Mesenchymal stem cell (in vitro differentiated cells and primary cell): ENCODE data around the gene SP3.

Experiments
- DNase-seq: peaks from one replicate; pipeline ENCODE4 v3.0.0-alpha.2; 2013
- H2AFZ ChIP-seq: one replicate; pipeline ENCODE4 v1.6.1; 2013; ENCODE audit warnings: low read depth, mild to moderate bottlenecking, control low read depth, inconsistent platforms, low read length, moderate library complexity
- H2AK5ac ChIP-seq: 2 replicates; pipeline ENCODE4 v1.6.1; 2013; ENCODE audit warnings: low read length, moderate library complexity, mild to moderate bottlenecking, inconsistent platforms; ENCODE audit not compliant: severe bottlenecking
- H2BK120ac ChIP-seq: one replicate; pipeline ENCODE4 v1.6.1; 2013; ENCODE audit warnings: low read depth, mild to moderate bottlenecking, inconsistent platforms, low read length, moderate library complexity
- H2BK12ac ChIP-seq, 2 experiments: one replicate each; pipeline ENCODE4 v1.6.1; 2013; ENCODE audit warnings: inconsistent platforms in 2 of 2, low read length in 2 of 2, mild to moderate bottlenecking in 2 of 2, moderate library complexity in 2 of 2, control low read depth in 1 of 2
- H2BK15ac ChIP-seq: one replicate; pipeline ENCODE4 v1.6.1; 2013; ENCODE audit warnings: mild to moderate bottlenecking, low read depth, inconsistent platforms; ENCODE audit not compliant: poor library complexity, severe bottlenecking
- H2BK5ac ChIP-seq: 2 replicates; pipeline ENCODE4 v1.6.1; 2013; ENCODE audit warnings: low read depth, mild to moderate bottlenecking, low read length, control low read depth, inconsistent platforms; ENCODE audit not compliant: poor library complexity, severe bottlenecking
- H3K14ac ChIP-seq, 2 experiments: one replicate each; pipeline ENCODE4 v1.6.1; 2013; ENCODE audit warnings: inconsistent platforms in 2 of 2, low read length in 2 of 2, control low read depth in 1 of 2, mild to moderate bottlenecking in 1 of 2, moderate library complexity in 1 of 2
- H3K18ac ChIP-seq, 2 experiments: one replicate each; pipeline ENCODE4 v1.6.1; 2013; ENCODE audit warnings: inconsistent platforms in 2 of 2, low read length in 2 of 2, control low read depth in 1 of 2, low read depth in 1 of 2, mild to moderate bottlenecking in 1 of 2
- H3K23ac ChIP-seq, 2 experiments: one replicate each; pipeline ENCODE4 v1.6.1; 2013; ENCODE audit warnings: inconsistent platforms in 2 of 2, low read length in 2 of 2, mild to moderate bottlenecking in 2 of 2, moderate library complexity in 2 of 2, control low read depth in 1 of 2
- H3K27ac ChIP-seq: 2 replicates; pipeline ENCODE4 v1.5.1; 2013; ENCODE audit warnings: mild to moderate bottlenecking, moderate library complexity, low read length, control low read depth, inconsistent platforms; ENCODE audit not compliant: poor library complexity, severe bottlenecking
- H3K27me3 ChIP-seq, 2 experiments: 2 replicates each; pipeline versions ENCODE4 v1.6.1 to v1.7.0; 2013; ENCODE audit warnings: low read length in 2 of 2, mild to moderate bottlenecking in 2 of 2, moderate library complexity in 2 of 2, control low read depth in 1 of 2, inconsistent platforms in 1 of 2; ENCODE audit not compliant: control insufficient read depth in 1 of 2, insufficient read depth in 1 of 2
- H3K36me3 ChIP-seq, 2 experiments: 2 replicates each; pipeline versions ENCODE4 v1.6.1 to v1.7.0; 2013; ENCODE audit warnings: low read length in 2 of 2, control low read depth in 1 of 2, inconsistent platforms in 1 of 2, low read depth in 1 of 2, mild to moderate bottlenecking in 1 of 2; ENCODE audit not compliant: insufficient read depth in 2 of 2, control insufficient read depth in 1 of 2
- H3K4ac ChIP-seq, 2 experiments: one replicate each; pipeline ENCODE4 v1.6.1; 2013; ENCODE audit warnings: inconsistent platforms in 2 of 2, low read length in 2 of 2, mild to moderate bottlenecking in 2 of 2, moderate library complexity in 2 of 2, control low read depth in 1 of 2, low read depth in 1 of 2
- H3K4me1 ChIP-seq: 2 replicates; pipeline ENCODE4 v1.6.1; 2013; ENCODE audit warnings: low read depth, low read length, control low read depth; ENCODE audit not compliant: control insufficient read depth, insufficient read depth
- H3K4me2 ChIP-seq: 2 replicates; pipeline ENCODE4 v1.6.1; 2013; ENCODE audit warnings: low read length, mild to moderate bottlenecking, inconsistent platforms; ENCODE audit not compliant: poor library complexity, severe bottlenecking
- H3K4me3 ChIP-seq, 2 experiments: 2 replicates each; pipeline versions ENCODE4 v1.5.1 to v1.7.0; 2013; ENCODE audit warnings: low read length in 2 of 2, mild to moderate bottlenecking in 2 of 2, control low read depth in 1 of 2, low read depth in 1 of 2; ENCODE audit not compliant: insufficient read depth in 1 of 2
- H3K79me1 ChIP-seq: replicated peaks from 2 replicates; pipeline ENCODE4 v1.6.1; 2013; ENCODE audit warnings: mild to moderate bottlenecking, control low read depth, low read length, inconsistent platforms; ENCODE audit not compliant: poor library complexity, severe bottlenecking
- H3K9ac ChIP-seq: 2 replicates; pipeline ENCODE4 v1.7.0; 2013; ENCODE audit warnings: mild to moderate bottlenecking, low read length, moderate library complexity
- H3K9me3 ChIP-seq: 2 replicates; pipeline ENCODE4 v1.7.0; 2013; ENCODE audit warnings: mild to moderate bottlenecking, low read length; ENCODE audit not compliant: control insufficient read depth
- H4K8ac ChIP-seq: one replicate; pipeline ENCODE4 v1.6.1; 2013; ENCODE audit warnings: inconsistent platforms, mild to moderate bottlenecking, low read length, moderate library complexity
- H4K91ac ChIP-seq: one replicate; pipeline ENCODE4 v1.6.1; 2013; ENCODE audit warnings: mild to moderate bottlenecking, low read length, inconsistent platforms
- WGBS: methylation state at CpG from one replicate; pipeline ENCODE4 v1.1.7; 2013; ENCODE audit warnings: mixed read lengths; 5-methylcytosine and 5-hydroxymethylcytosine counted together

SP3 gene

GRCh38 chr2:173957517-173957916 lies 7.7 kb downstream of the SP3 start:
- Histone ChIP-seq H3K4me1 (no peaks in the 10 kb centered on the region), H3K27me3 (no peaks in the 10 kb centered on the region), H3K36me3 (peaks cover 16 to 65% of the 10 kb centered on the region in 2 experiments), H3K4me3 (peak overlapping the region in 1 of 2 experiments; percentile 3), H3K27ac (no peak overlapping the region), H3K18ac (no peak overlapping the region), H4K8ac (no peak overlapping the region), H3K4ac (no peak overlapping the region), H2BK120ac (no peak overlapping the region), H2BK5ac (no peak overlapping the region), H3K9me3 (peaks cover 5% of the 10 kb centered on the region), H3K23ac (no peak overlapping the region), H2AK5ac (no peak overlapping the region), H2AFZ (no peak overlapping the region), H3K14ac (no peak overlapping the region), H2BK15ac (no peak overlapping the region), H3K79me1 (peaks cover 4% of the 10 kb centered on the region), H3K4me2 (no peak overlapping the region), H3K9ac (peak overlapping the region; percentile 59), H2BK12ac (no peak overlapping the region), H4K91ac (no peak overlapping the region)
- no peak for DNase-seq
- WGBS: 78% methylated on average over 2 of the region's 2 CpGs

GRCh38 chr2:173956454-173956853 lies 8.7 kb downstream of the SP3 start:
- no peak overlapping the region for H2BK15ac ChIP-seq
- H3K36me3 ChIP-seq: peaks cover 16 to 75% of the 10 kb centered on the region in 2 experiments
- H3K9ac ChIP-seq: peak overlapping the region; percentile 59
- no peak overlapping the region for H3K23ac ChIP-seq
- H3K14ac ChIP-seq: no peak overlapping the region
- H2BK120ac ChIP-seq: no peak overlapping the region
- H3K27ac ChIP-seq: no peak overlapping the region
- H4K91ac ChIP-seq: no peak overlapping the region
- H2AFZ ChIP-seq: no peak overlapping the region
- no peak overlapping the region for H2BK5ac ChIP-seq
- H3K27me3 ChIP-seq: no peaks in the 10 kb centered on the region
- H3K4me2 ChIP-seq: no peak overlapping the region
- no peak for DNase-seq
- H4K8ac ChIP-seq: no peak overlapping the region
- H3K4me1 ChIP-seq: no peaks in the 10 kb centered on the region
- H3K4me3 ChIP-seq: no peak overlapping the region
- 100% methylated on average over 1 of the region's 3 CpGs for WGBS
- no peak overlapping the region for H3K18ac ChIP-seq
- H2AK5ac ChIP-seq: no peak overlapping the region
- H3K9me3 ChIP-seq: peaks cover 5% of the 10 kb centered on the region
- no peak overlapping the region for H2BK12ac ChIP-seq
- peaks cover 4% of the 10 kb centered on the region for H3K79me1 ChIP-seq
- no peak overlapping the region for H3K4ac ChIP-seq

DNA sequence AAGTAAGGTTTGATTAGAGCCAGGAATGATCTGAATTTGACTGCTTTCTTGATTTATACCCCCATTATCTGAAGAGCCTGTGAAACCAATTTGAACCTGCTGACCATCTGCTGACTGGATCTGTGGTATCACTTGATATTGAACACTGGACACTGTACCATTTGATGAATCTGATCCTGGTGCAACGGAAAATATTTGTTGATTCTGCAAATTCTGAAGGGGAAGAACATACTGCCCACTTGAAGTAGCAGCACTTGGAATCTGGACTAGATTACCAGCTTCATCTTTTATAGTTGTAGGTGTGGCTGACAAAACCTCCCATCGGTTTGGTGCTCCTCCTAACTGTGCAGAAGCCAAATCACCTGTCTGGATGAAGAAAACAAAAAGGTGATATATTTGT lies 9.3 kb downstream of the SP3 start:
- H3K79me1 ChIP-seq: peaks cover 4% of the 10 kb centered on the region
- no peak overlapping the region for H3K23ac ChIP-seq
- WGBS: 95% methylated on average over 1 of the region's 2 CpGs
- no peak overlapping the region for H2AFZ ChIP-seq
- H3K9me3 ChIP-seq: no peaks in the 10 kb centered on the region
- H3K27ac ChIP-seq: no peak overlapping the region
- no peak overlapping the region for H2AK5ac ChIP-seq
- no peak for DNase-seq
- H2BK120ac ChIP-seq: no peak overlapping the region
- no peak overlapping the region for H2BK15ac ChIP-seq
- no peaks in the 10 kb centered on the region for H3K27me3 ChIP-seq
- no peak overlapping the region for H3K4me3 ChIP-seq
- no peak overlapping the region for H2BK5ac ChIP-seq
- no peak overlapping the region for H3K18ac ChIP-seq
- H3K4me1 ChIP-seq: no peaks in the 10 kb centered on the region
- no peak overlapping the region for H2BK12ac ChIP-seq
- no peak overlapping the region for H4K8ac ChIP-seq
- no peak overlapping the region for H3K4ac ChIP-seq
- H3K14ac ChIP-seq: no peak overlapping the region
- H3K9ac ChIP-seq: no peak overlapping the region
- no peak overlapping the region for H3K4me2 ChIP-seq
- H4K91ac ChIP-seq: no peak overlapping the region
- peaks cover 16 to 75% of the 10 kb centered on the region in 2 experiments for H3K36me3 ChIP-seq

DNA sequence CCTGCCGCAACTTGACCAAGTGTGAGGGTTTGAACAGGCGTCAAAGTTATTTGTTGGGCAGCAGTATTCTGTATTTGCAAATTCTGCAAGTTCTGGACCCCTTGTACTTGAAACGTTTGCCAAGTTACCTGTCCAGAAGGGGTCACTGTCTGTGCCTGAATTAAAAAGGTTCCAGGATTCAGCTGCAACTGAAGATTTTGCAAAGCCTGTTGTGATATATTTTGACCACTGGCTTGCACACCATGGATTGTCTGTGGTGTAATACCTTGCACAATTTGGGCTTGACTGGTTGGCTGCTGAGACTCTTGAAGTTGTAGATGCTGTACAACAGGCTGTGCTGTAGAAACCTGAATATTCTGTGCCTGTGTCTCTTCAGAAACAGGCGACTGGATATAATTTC lies 10.2 kb downstream of the SP3 start:
- Histone ChIP-seq H2AFZ (no peak overlapping the region), H3K36me3 (peaks cover 18 to 79% of the 10 kb centered on the region in 2 experiments), H3K23ac (no peak overlapping the region), H2BK5ac (no peak overlapping the region), H3K27me3 (no peaks in the 10 kb centered on the region), H3K14ac (no peak overlapping the region), H3K4me1 (no peaks in the 10 kb centered on the region), H2AK5ac (no peak overlapping the region), H2BK120ac (no peak overlapping the region), H2BK12ac (no peak overlapping the region), H2BK15ac (no peak overlapping the region), H3K9me3 (no peaks in the 10 kb centered on the region), H3K9ac (no peak overlapping the region), H3K4ac (no peak overlapping the region), H3K79me1 (peaks cover 4% of the 10 kb centered on the region), H3K27ac (no peak overlapping the region), H3K18ac (no peak overlapping the region), H3K4me2 (no peak overlapping the region), H3K4me3 (no peak overlapping the region), H4K91ac (no peak overlapping the region), H4K8ac (no peak overlapping the region)
- DNase-seq: no peak
- WGBS: 86% methylated on average over 4 of the region's 4 CpGs
